SK-N-SH treated with all-trans-retinoic acid at 6 μM for 48 hours (cell line): ENCODE data around the gene DSP.

ENCODE experiments used
- ARNTL ChIP-seq: fragments of 450-650 bp; formaldehyde crosslinking; IDR thresholded peaks from 2 replicates; pipeline ENCODE4 v1.5.0; 2020; ENCODE audit warnings: low read depth, mild to moderate bottlenecking, moderate library complexity, borderline replicate concordance
- GLIS3 ChIP-seq: fragments of 250-450 bp; sonication (Bioruptor Pico); IDR thresholded peaks from 2 replicates; pipeline ENCODE4 v1.5.0; 2020; ENCODE audit warnings: mild to moderate bottlenecking, moderate library complexity
- ISL1 ChIP-seq: fragments of 250-450 bp; sonication (Bioruptor Pico); IDR thresholded peaks from 2 replicates; pipeline ENCODE4 v2.1.2; 2022; ENCODE audit warnings: mild to moderate bottlenecking, moderate library complexity
- RARB ChIP-seq: fragments of 250-450 bp; sonication (Bioruptor Pico); IDR thresholded peaks from 2 replicates; pipeline ENCODE4 v1.8.0; 2021; ENCODE audit warnings: mild to moderate bottlenecking, moderate library complexity
- SNAI2 ChIP-seq: fragments of 250-450 bp; sonication (Bioruptor Pico); IDR thresholded peaks from 2 replicates; pipeline ENCODE4 v1.5.0; 2020; ENCODE audit warnings: mild to moderate bottlenecking, moderate library complexity
- ZFP30 ChIP-seq: fragments of 450-650 bp; formaldehyde crosslinking; IDR thresholded peaks from 2 replicates; pipeline ENCODE4 v1.5.0; 2022; ENCODE audit warnings: mild to moderate bottlenecking, moderate library complexity
- ZNF70 ChIP-seq: fragments of 450-650 bp; formaldehyde crosslinking; IDR thresholded peaks from 2 replicates; pipeline ENCODE4 v1.5.0; 2020; ENCODE audit warnings: mild to moderate bottlenecking, moderate library complexity
- TF ChIP-seq, protein P1 (sequence below): fragments of 250-450 bp; sonication (Bioruptor Pico); IDR thresholded peaks from 2 replicates; pipeline ENCODE4 v1.8.0; 2020; ENCODE audit warnings: mild to moderate bottlenecking, moderate library complexity, borderline replicate concordance
- TF ChIP-seq, protein P2 (sequence below): fragments of 250-450 bp; sonication (Bioruptor Pico); IDR thresholded peaks from 2 replicates; pipeline ENCODE4 v1.5.1; 2021; ENCODE audit warnings: mild to moderate bottlenecking, moderate library complexity
- TF ChIP-seq, protein P3 (sequence below): fragments of 250-450 bp; sonication (Bioruptor Pico); IDR thresholded peaks from 2 replicates; pipeline ENCODE4 v1.5.1; 2020; ENCODE audit warnings: low read depth, mild to moderate bottlenecking, moderate library complexity
- TF ChIP-seq, protein P4 (sequence below): fragments of 250-450 bp; sonication (Bioruptor Pico); IDR thresholded peaks from 2 replicates; pipeline ENCODE4 v1.8.0; 2021; ENCODE audit warnings: low read depth, mild to moderate bottlenecking, moderate library complexity, borderline replicate concordance

DNA sequence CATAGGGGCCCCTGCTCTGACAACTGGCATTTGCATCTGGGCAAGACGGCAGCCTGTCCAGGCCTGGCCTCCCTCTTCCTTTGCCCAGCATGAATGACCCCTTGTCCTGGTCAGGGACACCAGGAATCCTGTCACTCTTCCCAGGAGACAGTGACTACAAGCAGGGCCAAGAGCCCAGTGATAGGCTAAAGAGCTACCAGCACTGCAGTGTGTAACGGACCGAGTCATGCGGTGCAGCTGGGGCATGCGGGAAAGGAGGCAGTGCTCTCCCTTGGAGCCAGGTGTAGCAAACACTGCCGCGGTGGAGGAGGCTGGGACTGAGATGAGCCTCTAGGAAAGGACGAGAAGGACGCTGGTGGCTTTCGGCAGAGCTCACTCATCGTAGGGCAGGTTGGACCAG lies 38.7 kb upstream of the DSP start:
- TF ChIP-seq, protein P1, sequence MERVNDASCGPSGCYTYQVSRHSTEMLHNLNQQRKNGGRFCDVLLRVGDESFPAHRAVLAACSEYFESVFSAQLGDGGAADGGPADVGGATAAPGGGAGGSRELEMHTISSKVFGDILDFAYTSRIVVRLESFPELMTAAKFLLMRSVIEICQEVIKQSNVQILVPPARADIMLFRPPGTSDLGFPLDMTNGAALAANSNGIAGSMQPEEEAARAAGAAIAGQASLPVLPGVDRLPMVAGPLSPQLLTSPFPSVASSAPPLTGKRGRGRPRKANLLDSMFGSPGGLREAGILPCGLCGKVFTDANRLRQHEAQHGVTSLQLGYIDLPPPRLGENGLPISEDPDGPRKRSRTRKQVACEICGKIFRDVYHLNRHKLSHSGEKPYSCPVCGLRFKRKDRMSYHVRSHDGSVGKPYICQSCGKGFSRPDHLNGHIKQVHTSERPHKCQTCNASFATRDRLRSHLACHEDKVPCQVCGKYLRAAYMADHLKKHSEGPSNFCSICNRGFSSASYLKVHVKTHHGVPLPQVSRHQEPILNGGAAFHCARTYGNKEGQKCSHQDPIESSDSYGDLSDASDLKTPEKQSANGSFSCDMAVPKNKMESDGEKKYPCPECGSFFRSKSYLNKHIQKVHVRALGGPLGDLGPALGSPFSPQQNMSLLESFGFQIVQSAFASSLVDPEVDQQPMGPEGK (CRISPR knock-in tag), result no peak
- TF ChIP-seq ISL1 (CRISPR knock-in tag), result no peak
- TF ChIP-seq ZNF70, result no peak
- TF ChIP-seq ZFP30 (CRISPR knock-in tag), result no peak
- no peak for TF ChIP-seq SNAI2 (CRISPR knock-in tag)
- TF ChIP-seq, protein P2, sequence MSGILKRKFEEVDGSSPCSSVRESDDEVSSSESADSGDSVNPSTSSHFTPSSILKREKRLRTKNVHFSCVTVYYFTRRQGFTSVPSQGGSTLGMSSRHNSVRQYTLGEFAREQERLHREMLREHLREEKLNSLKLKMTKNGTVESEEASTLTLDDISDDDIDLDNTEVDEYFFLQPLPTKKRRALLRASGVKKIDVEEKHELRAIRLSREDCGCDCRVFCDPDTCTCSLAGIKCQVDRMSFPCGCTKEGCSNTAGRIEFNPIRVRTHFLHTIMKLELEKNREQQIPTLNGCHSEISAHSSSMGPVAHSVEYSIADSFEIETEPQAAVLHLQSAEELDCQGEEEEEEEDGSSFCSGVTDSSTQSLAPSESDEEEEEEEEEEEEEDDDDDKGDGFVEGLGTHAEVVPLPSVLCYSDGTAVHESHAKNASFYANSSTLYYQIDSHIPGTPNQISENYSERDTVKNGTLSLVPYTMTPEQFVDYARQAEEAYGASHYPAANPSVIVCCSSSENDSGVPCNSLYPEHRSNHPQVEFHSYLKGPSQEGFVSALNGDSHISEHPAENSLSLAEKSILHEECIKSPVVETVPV (CRISPR knock-in tag), result no peak
- TF ChIP-seq, protein P3, sequence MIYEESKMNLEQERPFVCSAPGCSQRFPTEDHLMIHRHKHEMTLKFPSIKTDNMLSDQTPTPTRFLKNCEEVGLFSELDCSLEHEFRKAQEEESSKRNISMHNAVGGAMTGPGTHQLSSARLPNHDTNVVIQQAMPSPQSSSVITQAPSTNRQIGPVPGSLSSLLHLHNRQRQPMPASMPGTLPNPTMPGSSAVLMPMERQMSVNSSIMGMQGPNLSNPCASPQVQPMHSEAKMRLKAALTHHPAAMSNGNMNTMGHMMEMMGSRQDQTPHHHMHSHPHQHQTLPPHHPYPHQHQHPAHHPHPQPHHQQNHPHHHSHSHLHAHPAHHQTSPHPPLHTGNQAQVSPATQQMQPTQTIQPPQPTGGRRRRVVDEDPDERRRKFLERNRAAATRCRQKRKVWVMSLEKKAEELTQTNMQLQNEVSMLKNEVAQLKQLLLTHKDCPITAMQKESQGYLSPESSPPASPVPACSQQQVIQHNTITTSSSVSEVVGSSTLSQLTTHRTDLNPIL (CRISPR knock-in tag), result no peak
- no peak for TF ChIP-seq RARB
- no peak for TF ChIP-seq GLIS3 (CRISPR knock-in tag)
- TF ChIP-seq, protein P4, sequence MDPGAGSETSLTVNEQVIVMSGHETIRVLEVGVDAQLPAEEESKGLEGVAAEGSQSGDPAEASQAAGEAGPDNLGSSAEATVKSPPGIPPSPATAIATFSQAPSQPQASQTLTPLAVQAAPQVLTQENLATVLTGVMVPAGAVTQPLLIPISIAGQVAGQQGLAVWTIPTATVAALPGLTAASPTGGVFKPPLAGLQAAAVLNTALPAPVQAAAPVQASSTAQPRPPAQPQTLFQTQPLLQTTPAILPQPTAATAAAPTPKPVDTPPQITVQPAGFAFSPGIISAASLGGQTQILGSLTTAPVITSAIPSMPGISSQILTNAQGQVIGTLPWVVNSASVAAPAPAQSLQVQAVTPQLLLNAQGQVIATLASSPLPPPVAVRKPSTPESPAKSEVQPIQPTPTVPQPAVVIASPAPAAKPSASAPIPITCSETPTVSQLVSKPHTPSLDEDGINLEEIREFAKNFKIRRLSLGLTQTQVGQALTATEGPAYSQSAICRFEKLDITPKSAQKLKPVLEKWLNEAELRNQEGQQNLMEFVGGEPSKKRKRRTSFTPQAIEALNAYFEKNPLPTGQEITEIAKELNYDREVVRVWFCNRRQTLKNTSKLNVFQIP (CRISPR knock-in tag), result no peak
- no peak for TF ChIP-seq ARNTL
